ENCODE data around the gene NBEAL1.

- TF ChIP-seq POLR2AphosphoS5 (IDR thresholded peaks at IDR 0.05; ENCODE audit: low read depth, low read length) (no peak), TAF1 (IDR thresholded peaks at IDR 0.05; ENCODE audit: borderline replicate concordance, low read depth, low read length) (no peak), POLR2A (IDR thresholded peaks at IDR 0.05; ENCODE audit: low read depth, low read length) (no peak)
These were observed 194.9 kb downstream of the NBEAL1 start for GRCh38 chr2:203209538-203209937.

Measured in GM12892 (cell line).